Activated T-cell treated with anti-CD3 and anti-CD28 coated beads, Interleukin-2, amount 50 U/mL, for 72 hours (primary cell): ENCODE results near the gene CPNE2. TPM values are rescaled to one million over a fixed set of nuclear protein-coding genes. Genes with fewer than 3 reads are reported as not detected.
A peak's percentile ranks its signal among the peaks of the same experiment; 100 is the strongest.

ENCODE experiments used
- ATAC-seq, 2 donors: fragments of 150-1000 bp; cut with Tn5 transposase; replicated peaks in 1 of 2; 2 replicates each; pipeline ENCODE4 v1.10.0; 2021; ENCODE audit warnings: moderate library complexity in 2 of 2, mild to moderate bottlenecking in 1 of 2
- DNase-seq, 2 donors: peaks; one replicate each; pipeline ENCODE4 v3.0.0; 2021 to 2022; ENCODE audit warnings: mixed read lengths in 1 of 2
- H3K27ac Mint-ChIP-seq: one replicate; pipeline ENCODE4 v1.8.0; 2022; ENCODE audit warnings: mild to moderate bottlenecking, moderate library complexity, mixed read lengths
- H3K27me3 Mint-ChIP-seq: one replicate; pipeline ENCODE4 v1.8.0; 2022; ENCODE audit warnings: low read depth, mixed read lengths
- H3K36me3 Mint-ChIP-seq, 2 donors: one replicate each; pipeline ENCODE4 v1.8.0; 2022; ENCODE audit warnings: mixed read lengths in 2 of 2, mild to moderate bottlenecking in 1 of 2; ENCODE audit not compliant: insufficient read depth in 2 of 2
- H3K4me1 Mint-ChIP-seq: one replicate; pipeline ENCODE4 v1.8.0; 2022; ENCODE audit warnings: low read depth, mixed read lengths
- H3K4me3 Mint-ChIP-seq, 2 donors: one replicate each; pipeline ENCODE4 v1.8.0; 2022; ENCODE audit warnings: mild to moderate bottlenecking in 2 of 2, mixed read lengths in 2 of 2, moderate library complexity in 2 of 2
- H3K9me3 Mint-ChIP-seq, 2 donors: one replicate each; pipeline ENCODE4 v1.8.0; 2022; ENCODE audit warnings: mixed read lengths in 2 of 2
- total RNA-seq, 2 donors: library from RNA; stranded (reverse); gene quantifications; one replicate each; pipeline ENCODE4 v1.2.3, GENCODE V29; 2022

CPNE2 gene
- total RNA-seq, 2 donors from 2014 or later = 9.4 to 15.1 TPM

DNA sequence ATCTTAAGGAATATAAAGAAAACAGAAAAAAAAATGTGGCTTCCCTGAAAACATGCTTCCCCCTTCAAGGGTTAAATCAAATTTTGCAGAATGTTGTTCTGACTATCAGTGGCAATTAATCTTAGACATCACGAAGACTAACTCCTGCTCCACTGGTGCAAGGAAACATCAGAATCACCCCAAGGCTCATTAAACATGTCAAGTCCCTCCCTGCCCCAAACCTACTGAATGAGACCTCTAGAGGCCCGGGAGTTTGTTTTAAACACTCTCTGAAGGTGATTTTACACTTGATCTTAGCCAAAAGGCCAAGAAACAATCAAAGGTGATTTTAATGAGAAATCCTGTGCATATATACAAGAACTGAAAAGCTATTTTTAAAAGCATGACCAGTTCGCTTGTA lies 75.2 kb downstream of the CPNE2 start:
- Mint-ChIP-seq H3K27me3 (no peaks in the 10 kb centered on the region), H3K4me1 (no peaks in the 10 kb centered on the region), H3K36me3 (peaks cover 7 to 30% of the 10 kb centered on the region in 2 donors), H3K4me3 (no peak overlapping the region), H3K9me3 (no peaks in the 10 kb centered on the region), H3K27ac (no peak overlapping the region)
- ATAC-seq (no peak), DNase-seq (no peak)

DNA sequence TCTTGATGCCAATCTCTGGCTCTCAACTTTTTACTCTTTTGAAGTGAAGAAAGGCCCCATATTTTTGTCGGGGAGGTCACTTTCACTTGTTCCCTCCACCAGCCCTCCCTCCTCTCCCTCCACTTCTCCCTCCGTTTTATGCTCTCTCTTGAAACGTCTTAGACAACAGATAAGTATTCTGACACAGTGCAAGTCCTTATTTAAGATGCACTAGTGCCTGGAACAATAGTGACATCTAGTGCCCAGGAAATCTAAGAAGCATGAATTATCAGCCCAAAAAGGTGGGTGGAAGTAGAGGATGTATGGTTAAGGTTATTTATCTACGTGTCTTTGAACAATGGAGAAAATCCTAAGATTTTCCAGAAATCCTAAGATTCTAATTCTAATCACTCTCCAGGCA lies 75.6 kb downstream of the CPNE2 start:
- Mint-ChIP-seq H3K9me3 (no peaks in the 10 kb centered on the region), H3K27ac (no peak overlapping the region), H3K4me3 (no peak overlapping the region), H3K27me3 (no peaks in the 10 kb centered on the region), H3K36me3 (peaks cover 7 to 30% of the 10 kb centered on the region in 2 donors), H3K4me1 (no peaks in the 10 kb centered on the region)
- ATAC-seq = peak; percentile 71 to 81
- DNase-seq = no peak

DNA sequence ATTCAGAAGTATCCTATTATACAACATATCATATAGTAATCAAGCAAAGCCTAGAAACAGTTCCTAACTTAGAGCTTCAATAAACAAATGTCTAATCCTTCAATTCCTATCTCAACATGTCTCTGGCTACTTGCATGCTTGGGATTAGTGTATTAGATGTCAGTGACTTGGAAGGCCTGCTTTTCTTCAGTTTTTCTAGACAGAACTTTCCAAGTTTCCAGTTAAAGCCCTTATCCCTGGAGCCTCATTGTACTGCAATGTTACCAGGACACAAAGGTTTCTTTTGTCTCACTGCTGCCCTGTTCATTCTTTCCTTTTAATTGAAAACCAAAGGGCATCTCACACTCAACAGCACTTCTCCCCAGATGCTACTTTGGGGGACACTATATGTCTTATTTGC lies 76.9 kb downstream of the CPNE2 start:
- Mint-ChIP-seq H3K36me3 (peaks cover 8 to 29% of the 10 kb centered on the region in 2 donors), H3K9me3 (no peaks in the 10 kb centered on the region), H3K27ac (peak overlapping the region; percentile 4), H3K4me1 (no peaks in the 10 kb centered on the region), H3K4me3 (no peak overlapping the region), H3K27me3 (no peaks in the 10 kb centered on the region)
- DNase-seq = no peak
- ATAC-seq = no peak

DNA sequence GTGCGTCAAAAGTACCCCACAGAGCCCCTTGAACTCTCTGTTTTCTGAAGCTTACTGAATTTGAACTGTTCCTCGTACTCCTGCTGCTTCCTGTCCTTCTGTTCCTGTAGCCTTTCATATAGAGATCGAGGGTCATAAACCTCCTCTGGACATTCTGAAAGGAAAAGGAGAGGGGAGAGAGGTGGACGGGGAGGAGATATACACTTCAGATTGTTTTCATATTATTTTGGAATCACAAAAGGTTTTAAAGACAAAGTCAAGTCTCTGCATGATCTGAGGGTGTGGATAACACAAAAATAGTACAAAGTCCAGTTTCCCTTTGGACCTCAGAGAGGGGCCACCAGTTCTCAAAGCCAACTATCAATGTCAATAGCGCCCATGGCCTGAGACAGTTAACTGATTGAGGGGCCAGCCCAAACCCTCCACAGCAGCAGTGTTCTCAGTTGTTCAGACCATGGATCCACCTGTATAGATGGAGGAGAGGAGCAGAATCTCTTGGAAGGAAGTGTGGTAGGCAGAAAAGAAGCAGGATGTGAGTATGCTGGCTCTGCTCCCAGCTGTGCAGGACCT lies 80.4 kb downstream of the CPNE2 start:
- no peak for ATAC-seq
- no peaks in the 10 kb centered on the region for H3K27me3 Mint-ChIP-seq
- H3K4me1 Mint-ChIP-seq = no peaks in the 10 kb centered on the region
- no peaks in the 10 kb centered on the region for H3K9me3 Mint-ChIP-seq
- H3K36me3 Mint-ChIP-seq = peaks cover 8 to 18% of the 10 kb centered on the region in 2 donors
- H3K4me3 Mint-ChIP-seq = no peak overlapping the region
- H3K27ac Mint-ChIP-seq = no peak overlapping the region
- no peak for DNase-seq

DNA sequence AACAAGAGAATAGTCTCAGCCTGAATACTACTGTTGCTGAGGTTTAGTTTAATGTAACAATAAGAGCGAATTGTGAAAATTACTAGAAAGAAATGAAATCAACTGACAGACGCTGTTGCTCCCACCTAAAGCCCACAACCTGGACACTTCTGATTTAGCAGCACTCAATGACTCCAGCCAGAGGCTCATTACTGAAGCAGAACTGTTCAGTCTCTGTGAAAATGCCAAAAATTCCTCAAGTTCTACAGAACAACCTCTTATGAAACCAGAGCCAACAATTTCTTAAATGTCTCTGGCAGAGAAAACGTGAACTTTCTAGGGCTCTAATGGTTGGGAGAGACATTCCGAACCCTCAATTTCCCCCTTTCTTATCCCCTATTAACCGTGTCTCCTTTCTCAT lies 83.5 kb downstream of the CPNE2 start:
- no peak overlapping the region for H3K4me3 Mint-ChIP-seq
- H3K4me1 Mint-ChIP-seq = no peaks in the 10 kb centered on the region
- H3K27ac Mint-ChIP-seq = no peak overlapping the region
- peaks cover 7 to 13% of the 10 kb centered on the region in 2 donors for H3K36me3 Mint-ChIP-seq
- no peak for ATAC-seq
- no peak for DNase-seq
- no peaks in the 10 kb centered on the region for H3K27me3 Mint-ChIP-seq
- no peaks in the 10 kb centered on the region for H3K9me3 Mint-ChIP-seq

DNA sequence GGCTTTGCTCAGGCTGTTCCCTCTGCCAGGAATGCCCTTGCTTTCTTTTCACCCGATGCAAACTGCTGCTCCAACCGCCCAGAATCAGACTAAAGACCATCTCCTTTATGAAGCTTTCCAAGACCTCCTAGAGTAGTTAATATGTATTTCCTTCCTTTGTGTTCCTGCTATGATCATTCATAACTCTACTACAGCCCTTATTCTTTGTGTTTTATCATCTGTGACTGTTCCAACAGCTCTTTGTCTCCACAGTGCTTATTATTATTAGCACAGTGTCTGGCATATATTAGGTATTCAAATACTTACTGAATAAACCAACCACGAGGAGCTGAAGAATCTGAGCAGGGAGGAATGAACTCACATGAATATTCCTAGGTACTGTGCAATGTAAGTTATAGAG lies 85.8 kb downstream of the CPNE2 start:
- no peak for ATAC-seq
- Mint-ChIP-seq H3K4me3 (no peak overlapping the region), H3K27me3 (no peaks in the 10 kb centered on the region), H3K27ac (no peak overlapping the region), H3K9me3 (no peaks in the 10 kb centered on the region), H3K4me1 (peaks cover 5% of the 10 kb centered on the region), H3K36me3 (peaks cover 0 to 1% of the 10 kb centered on the region in 2 donors)
- no peak for DNase-seq

DNA sequence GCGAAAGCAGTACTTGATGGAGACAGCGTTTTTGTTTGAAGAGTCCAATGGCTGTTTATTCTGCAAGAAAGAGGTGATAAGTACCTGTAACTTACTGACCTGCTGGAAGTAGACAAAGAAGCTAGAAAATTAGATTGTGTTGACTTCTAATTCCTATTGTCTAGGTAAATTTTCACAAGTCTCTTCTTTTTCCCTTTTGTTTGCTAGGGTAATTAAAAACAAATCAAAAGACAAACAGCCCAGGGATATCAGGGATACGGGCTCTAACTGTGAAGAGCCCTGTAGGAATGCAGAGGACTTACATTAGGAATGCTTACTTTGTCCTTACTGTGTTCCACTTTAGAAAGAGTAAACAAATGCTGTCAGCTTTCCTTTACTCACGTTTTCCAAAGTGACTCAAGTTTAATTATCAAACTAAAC lies 86.4 kb downstream of the CPNE2 start:
- H3K27me3 Mint-ChIP-seq = no peaks in the 10 kb centered on the region
- DNase-seq = no peak
- no peak for ATAC-seq
- no peak overlapping the region for H3K27ac Mint-ChIP-seq
- H3K36me3 Mint-ChIP-seq = no peaks in the 10 kb centered on the region
- no peaks in the 10 kb centered on the region for H3K9me3 Mint-ChIP-seq
- no peak overlapping the region for H3K4me3 Mint-ChIP-seq
- H3K4me1 Mint-ChIP-seq = peaks cover 9% of the 10 kb centered on the region

DNA sequence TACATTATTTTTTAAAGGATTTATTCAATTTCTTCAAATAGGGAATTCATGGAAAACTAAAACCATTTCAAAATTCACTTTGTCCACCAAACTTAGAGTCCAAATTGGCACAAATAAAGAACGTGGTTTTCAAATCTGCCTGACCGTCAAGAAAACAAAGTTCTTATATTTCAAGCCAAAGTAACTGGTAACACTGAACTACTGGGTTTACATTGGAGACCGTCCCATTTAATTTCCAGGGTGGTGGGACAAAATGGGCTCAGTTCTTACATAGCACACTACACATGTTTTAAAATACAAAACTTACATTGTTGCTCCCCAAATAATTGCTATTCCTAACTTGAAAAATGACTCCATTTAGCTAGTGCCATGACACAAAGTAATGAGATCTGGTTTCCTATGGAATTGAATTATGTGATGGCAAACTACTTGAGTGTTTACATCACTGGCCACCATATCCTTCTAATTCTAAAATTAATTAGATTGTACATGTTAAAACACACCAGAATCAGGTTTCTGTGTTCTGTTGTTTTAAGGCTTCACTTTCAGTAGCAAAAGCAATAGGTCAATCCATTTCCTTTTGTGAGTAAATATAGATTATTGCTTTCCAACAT lies 86.9 kb downstream of the CPNE2 start:
- ATAC-seq = no peak

DNA sequence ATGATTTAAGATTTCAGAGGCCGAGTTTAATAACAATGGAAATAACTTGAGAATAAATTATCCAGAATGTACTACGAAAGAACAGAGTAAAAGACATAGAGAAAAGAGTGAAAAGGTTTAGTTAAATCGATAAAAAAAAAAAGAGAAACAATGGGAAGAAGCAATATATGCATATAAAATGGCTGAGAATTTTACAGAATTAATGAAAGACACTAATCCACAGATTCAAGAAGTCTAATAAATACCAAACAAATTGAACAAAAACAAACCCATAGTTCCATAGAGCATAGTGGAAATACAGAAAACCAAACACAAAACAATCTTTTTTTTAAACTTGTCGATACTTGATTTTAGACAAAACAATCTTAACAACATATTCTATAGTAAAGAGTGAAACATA lies 91.7 kb downstream of the CPNE2 start:
- Mint-ChIP-seq H3K4me3 (peak overlapping the region; percentile 95 to 100), H3K36me3 (peaks cover 5 to 11% of the 10 kb centered on the region in 2 donors), H3K27me3 (no peaks in the 10 kb centered on the region), H3K27ac (peak overlapping the region; percentile 100), H3K4me1 (peaks cover 46% of the 10 kb centered on the region), H3K9me3 (no peaks in the 10 kb centered on the region)
- DNase-seq (no peak), ATAC-seq (no peak)

More for the DNA sequence above, 86.9 kb downstream of the CPNE2 start:
- Mint-ChIP-seq H3K9me3 (no peaks in the 10 kb centered on the region), H3K4me1 (peaks cover 14% of the 10 kb centered on the region), H3K27me3 (no peaks in the 10 kb centered on the region), H3K4me3 (no peak overlapping the region), H3K27ac (no peak overlapping the region), H3K36me3 (peaks cover 0 to 2% of the 10 kb centered on the region in 2 donors)
- DNase-seq = no peak

DNA sequence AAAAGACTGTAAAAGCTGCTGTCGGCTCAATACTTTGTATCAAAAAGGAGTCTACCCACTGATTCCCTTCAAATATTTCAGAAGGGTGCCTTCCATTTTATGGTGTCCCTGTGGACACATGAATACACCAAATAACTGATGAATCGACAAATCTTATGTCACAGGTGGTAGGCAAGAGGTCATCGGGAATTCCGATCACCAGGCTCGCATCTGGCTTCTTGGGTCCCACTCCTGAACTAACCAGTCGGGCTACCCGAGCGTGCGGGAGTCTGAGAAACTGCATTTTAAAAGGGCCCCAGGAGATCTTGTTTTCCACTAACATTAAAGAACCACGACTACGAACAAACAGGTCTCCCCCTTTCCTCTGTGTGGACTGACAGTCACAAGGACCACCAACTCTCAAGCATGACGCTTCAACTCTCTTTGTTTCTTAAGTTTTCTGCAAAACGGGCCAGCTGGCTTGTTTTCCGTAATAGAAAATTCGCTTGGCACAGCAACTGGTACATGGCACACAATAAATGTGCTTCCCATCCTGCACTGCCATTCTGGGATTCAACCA lies 92.6 kb downstream of the CPNE2 start:
- no peaks in the 10 kb centered on the region for H3K9me3 Mint-ChIP-seq
- no peaks in the 10 kb centered on the region for H3K27me3 Mint-ChIP-seq
- H3K4me1 Mint-ChIP-seq = peaks cover 46% of the 10 kb centered on the region
- ATAC-seq (no peak), DNase-seq (no peak)
- peak overlapping the region; percentile 95 to 100 for H3K4me3 Mint-ChIP-seq
- H3K27ac Mint-ChIP-seq = peak overlapping the region; percentile 100
- H3K36me3 Mint-ChIP-seq = peaks cover 5 to 13% of the 10 kb centered on the region in 2 donors

DNA sequence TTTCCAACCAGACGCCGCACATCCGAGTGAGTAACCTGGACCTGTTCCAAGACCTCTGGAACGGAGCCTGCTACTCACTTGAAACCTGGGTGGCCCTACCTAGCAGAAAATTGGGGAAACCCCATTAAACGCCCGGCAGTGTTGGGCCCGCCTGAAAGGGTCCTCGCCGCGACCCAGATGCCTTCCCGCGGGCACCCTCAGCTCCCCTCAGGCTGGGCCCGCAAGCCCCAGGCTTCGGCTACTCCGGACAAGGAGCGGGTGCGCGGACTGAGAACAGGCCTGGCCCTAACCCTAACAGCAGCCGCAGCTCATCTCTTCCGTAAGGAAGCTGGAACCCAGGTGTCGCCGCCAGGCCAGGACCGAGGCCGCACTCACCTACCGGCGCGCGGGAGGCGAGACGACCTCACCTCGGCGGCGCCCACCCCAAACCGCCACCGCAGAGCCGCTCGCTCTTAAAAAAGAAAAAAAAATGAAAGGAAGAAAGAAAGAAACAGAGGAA lies 93.1 kb downstream of the CPNE2 start:
- Mint-ChIP-seq H3K4me3 (peak overlapping the region; percentile 95 to 100), H3K9me3 (no peaks in the 10 kb centered on the region), H3K27ac (peak overlapping the region; percentile 100), H3K27me3 (no peaks in the 10 kb centered on the region), H3K36me3 (peaks cover 5 to 13% of the 10 kb centered on the region in 2 donors), H3K4me1 (peaks cover 46% of the 10 kb centered on the region)
- ATAC-seq (peak; percentile 32 to 42), DNase-seq (no peak)

DNA sequence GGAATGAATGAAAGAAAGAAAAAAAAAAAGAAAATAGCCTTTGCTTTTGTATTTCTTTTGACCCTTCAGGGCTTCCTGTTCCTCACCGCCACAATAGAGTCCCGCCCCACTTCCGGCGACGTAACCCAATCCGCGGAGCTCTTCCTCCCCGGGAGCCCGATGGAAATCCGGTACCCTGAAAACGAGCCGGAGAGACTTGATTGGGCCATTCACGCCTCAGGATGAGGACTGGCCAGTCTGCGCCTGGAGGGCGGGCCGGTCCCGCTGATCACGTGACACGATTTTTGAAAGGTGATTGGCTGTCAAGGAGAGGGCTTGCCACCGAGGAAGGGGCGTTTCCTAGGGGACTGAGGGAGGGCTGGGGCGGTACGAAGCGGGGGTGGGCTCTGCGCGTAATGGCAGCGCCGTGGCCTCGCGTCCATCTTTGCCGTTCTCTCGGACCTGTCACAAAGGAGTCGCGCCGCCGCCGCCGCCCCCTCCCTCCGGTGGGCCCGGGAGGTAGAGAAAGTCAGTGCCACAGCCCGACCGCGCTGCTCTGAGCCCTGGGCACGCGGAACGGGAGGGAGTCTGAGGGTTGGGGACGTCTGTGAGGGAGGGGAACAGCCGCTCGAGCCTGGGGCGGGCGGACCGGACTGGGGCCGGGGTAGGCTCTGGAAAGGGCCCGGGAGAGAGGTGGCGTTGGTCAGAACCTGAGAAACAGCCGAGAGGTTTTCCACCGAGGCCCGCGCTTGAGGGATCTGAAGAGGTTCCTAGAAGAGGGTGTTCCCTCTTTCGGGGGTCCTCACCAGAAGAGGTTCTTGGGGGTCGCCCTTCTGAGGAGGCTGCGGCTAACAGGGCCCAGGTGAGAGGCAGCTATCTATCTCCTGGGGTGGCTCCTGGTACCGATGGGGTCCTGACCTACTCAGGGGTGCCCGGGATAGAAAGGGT lies 93.8 kb downstream of the CPNE2 start, which contains the start of the genes PSME3IP1 and RSPRY1:
Gene PSME3IP1, minus strand, starts transcription at position 95 of the 927 bp plus-strand sequence. CDS start 12,185 bp downstream, outside the sequence.
Gene RSPRY1, plus strand, starts transcription at position 385 of the 927 bp plus-strand sequence. CDS start 18,330 bp downstream, outside the sequence.
- Mint-ChIP-seq H3K36me3 (peaks cover 5 to 13% of the 10 kb centered on the region in 2 donors), H3K27ac (peak within 1 kb of the TSS; percentile 100), H3K4me3 (peak within 1 kb of the TSS; percentile 95 to 100), H3K4me1 (peaks cover 50% of the 10 kb centered on the region), H3K9me3 (no peaks in the 10 kb centered on the region), H3K27me3 (no peaks in the 10 kb centered on the region)
- ATAC-seq = peak; percentile 94
- DNase-seq = peak; percentile 99
